ENCODE data around the gene HOMER2. TPM values are rescaled to one million over a fixed set of nuclear protein-coding genes. Genes with fewer than 3 reads are reported as not detected.

Gene HOMER2
- total and polyA plus RNA-seq, 2 of the 13 experiments (the other 11 are each of a cell fraction or from before 2014, with no cell fraction given): 12.9 to 14.1 TPM

- H3K36me3 ChIP-seq (replicated peaks in 1 of 2; ENCODE audit: control insufficient read depth in 1 of 2, insufficient read depth in 2 of 2, low read length in 2 of 2): peaks cover 9 to 41% of the 10 kb centered on the region in 2 experiments; a peak in 4 of 5 replicates
- H3K27ac ChIP-seq (ENCODE audit: extremely low read length, insufficient read depth, low read length): no peak overlapping the region
- BruUV-seq (replicated peaks): no TSS peak
- H2AFZ ChIP-seq (ENCODE audit: low read length): no peak overlapping the region
- H3K4me2 ChIP-seq (ENCODE audit: low read depth, low read length): no peak overlapping the region
- TF ChIP-seq ZNF562 (CRISPR knock-in tag; IDR thresholded peaks at IDR 0.05; ENCODE audit: borderline replicate concordance) (no peak), ZSCAN21 (CRISPR knock-in tag; IDR thresholded peaks at IDR 0.05; ENCODE audit: borderline replicate concordance) (no peak), EED (CRISPR knock-in tag; IDR thresholded peaks at IDR 0.05) (no peak), HOXA9 (CRISPR knock-in tag; IDR thresholded peaks at IDR 0.05; ENCODE audit: borderline replicate concordance) (no peak), KDM5A (IDR thresholded peaks at IDR 0.05; ENCODE audit: borderline replicate concordance, low read length) (no peak)
- in situ Hi-C loops (cut with HindIII; ENCODE audit: extremely low pct_ligation_motif_present, low pct_unique_long_range_greater_than_20kb) (no loop called here), intact Hi-C loops (cut with micrococcal nuclease; ENCODE audit: unreplicated experiment) (no loop called here)
- POLR2A ChIA-PET: no interaction called here
- no peaks in the 10 kb centered on the region for H3K79me2 ChIP-seq (ENCODE audit: insufficient read depth, low read length)
- H4K20me1 ChIP-seq (ENCODE audit: insufficient read depth, low read length): no peaks in the 10 kb centered on the region
- no peaks in the 10 kb centered on the region for H3K9me3 ChIP-seq (ENCODE audit: low read length)
- CTCF ChIA-PET (ENCODE audit: low intra/inter-chr PET ratio, low total read pairs): no interaction called here
- H3K9ac ChIP-seq (ENCODE audit: insufficient read depth, low read depth, low read length): no peak overlapping the region
- no peaks in the 10 kb centered on the region for H3K4me1 ChIP-seq (ENCODE audit: insufficient read depth, low read length)
- no peaks in the 10 kb centered on the region for H3K27me3 ChIP-seq (ENCODE audit: control insufficient read depth in 1 of 2, insufficient read depth in 2 of 2, low read length in 2 of 2)
- FAIRE-seq (no peak), ATAC-seq (no peak), DNase-seq (ENCODE audit: low spot score) (no peak)
- no peak overlapping the region for H3K4me3 ChIP-seq (replicated peaks in 1 of 3; ENCODE audit: insufficient read depth in 1 of 3, low read depth in 2 of 3, low read length in 3 of 3)
These were observed 132.4 kb downstream of the HOMER2 start for GRCh38 chr15:82820128-82820527.

DNA sequence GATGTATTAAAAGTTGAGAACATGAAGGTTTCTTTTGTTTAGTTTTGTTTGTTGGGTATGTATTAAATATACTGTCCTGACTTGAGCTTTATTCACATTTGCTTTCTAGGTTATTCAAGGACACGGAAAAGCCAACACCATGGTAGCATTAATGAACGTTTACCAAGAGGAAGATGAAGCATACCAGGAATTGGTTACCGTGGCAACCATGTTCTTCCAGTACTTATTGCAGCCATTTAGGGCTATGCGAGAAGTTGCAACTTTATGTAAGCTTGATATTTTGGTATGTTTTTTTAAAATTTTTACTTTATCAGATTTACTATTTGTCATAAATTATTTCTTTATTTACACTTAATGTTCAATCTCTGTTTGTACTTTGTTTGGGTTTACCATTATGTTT is 139.5 kb downstream of the HOMER2 start:
- Histone ChIP-seq H3K9me3 (ENCODE audit: low read length) (no peaks in the 10 kb centered on the region), H3K27ac (ENCODE audit: extremely low read length, insufficient read depth, low read length) (no peak overlapping the region), H3K27me3 (ENCODE audit: control insufficient read depth in 1 of 2, insufficient read depth in 2 of 2, low read length in 2 of 2) (no peaks in the 10 kb centered on the region; a peak in 1 of 5 replicates), H3K36me3 (replicated peaks in 1 of 2; ENCODE audit: control insufficient read depth in 1 of 2, insufficient read depth in 2 of 2, low read length in 2 of 2) (peaks cover 7 to 31% of the 10 kb centered on the region in 2 experiments; a peak in 4 of 5 replicates), H3K79me2 (ENCODE audit: insufficient read depth, low read length) (peaks cover 27% of the 10 kb centered on the region), H3K9ac (ENCODE audit: insufficient read depth, low read depth, low read length) (no peak overlapping the region), H3K4me3 (replicated peaks in 1 of 3; ENCODE audit: insufficient read depth in 1 of 3, low read depth in 2 of 3, low read length in 3 of 3) (no peak overlapping the region), H3K4me1 (ENCODE audit: insufficient read depth, low read length) (peaks cover 17% of the 10 kb centered on the region; the same call in 1 of the 2 replicates), H4K20me1 (ENCODE audit: insufficient read depth, low read length) (peaks cover 3% of the 10 kb centered on the region; the same call in 1 of the 2 replicates), H3K4me2 (ENCODE audit: low read depth, low read length) (no peak overlapping the region), H2AFZ (ENCODE audit: low read length) (no peak overlapping the region)
- no TSS peak for BruUV-seq (replicated peaks)
- in situ Hi-C loops (cut with HindIII; ENCODE audit: extremely low pct_ligation_motif_present, low pct_unique_long_range_greater_than_20kb): no loop called here
- DNase-seq (ENCODE audit: low spot score) (no peak), ATAC-seq (no peak), FAIRE-seq (no peak)
- CTCF ChIA-PET (ENCODE audit: low intra/inter-chr PET ratio, low total read pairs): no interaction called here
- WGBS (ENCODE audit: low lambda C conversion rate): 100% methylated on average over 4 of the region's 4 CpGs
- no peak for TF ChIP-seq KAT7 (CRISPR knock-in tag; IDR thresholded peaks at IDR 0.05; ENCODE audit: borderline replicate concordance)
- TF ChIP-seq, protein P1, sequence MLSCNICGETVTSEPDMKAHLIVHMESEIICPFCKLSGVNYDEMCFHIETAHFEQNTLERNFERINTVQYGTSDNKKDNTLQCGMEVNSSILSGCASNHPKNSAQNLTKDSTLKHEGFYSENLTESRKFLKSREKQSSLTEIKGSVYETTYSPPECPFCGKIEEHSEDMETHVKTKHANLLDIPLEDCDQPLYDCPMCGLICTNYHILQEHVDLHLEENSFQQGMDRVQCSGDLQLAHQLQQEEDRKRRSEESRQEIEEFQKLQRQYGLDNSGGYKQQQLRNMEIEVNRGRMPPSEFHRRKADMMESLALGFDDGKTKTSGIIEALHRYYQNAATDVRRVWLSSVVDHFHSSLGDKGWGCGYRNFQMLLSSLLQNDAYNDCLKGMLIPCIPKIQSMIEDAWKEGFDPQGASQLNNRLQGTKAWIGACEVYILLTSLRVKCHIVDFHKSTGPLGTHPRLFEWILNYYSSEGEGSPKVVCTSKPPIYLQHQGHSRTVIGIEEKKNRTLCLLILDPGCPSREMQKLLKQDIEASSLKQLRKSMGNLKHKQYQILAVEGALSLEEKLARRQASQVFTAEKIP (CRISPR knock-in tag; IDR thresholded peaks at IDR 0.05; ENCODE audit: borderline replicate concordance): no peak
- no peak for TF ChIP-seq ZNF142 (CRISPR knock-in tag; IDR thresholded peaks at IDR 0.05)
- TF ChIP-seq MAFF (IDR thresholded peaks at IDR 0.05; ENCODE audit: low read depth, low read length): no peak
- TF ChIP-seq ZFP62 (CRISPR knock-in tag; IDR thresholded peaks at IDR 0.05): no peak
- TF ChIP-seq ZNF777 (CRISPR knock-in tag; IDR thresholded peaks at IDR 0.05): no peak
- no peak for TF ChIP-seq ZNF740 (CRISPR knock-in tag; IDR thresholded peaks at IDR 0.05)
- POLR2A ChIA-PET: no interaction called here
- intact Hi-C loops (cut with micrococcal nuclease; ENCODE audit: unreplicated experiment): no loop called here
